PC-3 (cell line): Measurements from ENCODE around the gene LPAR1.

ENCODE experiments used
- EZH2 ChIP-seq: fragments of 300-600 bp; sonication (generic); IDR thresholded peaks from one replicate; pipeline ENCODE4 v1.6.1; 2017; ENCODE audit warnings: antibody characterized with exemption, mild to moderate bottlenecking, low read length; ENCODE audit not compliant: unreplicated experiment
- EZH2phosphoT487 ChIP-seq: fragments of 300-600 bp; sonication (generic); IDR thresholded peaks from 2 replicates; pipeline ENCODE4 v1.6.1; 2018; ENCODE audit warnings: mild to moderate bottlenecking, antibody characterized with exemption, low read length, borderline replicate concordance
- TF ChIP-seq, protein P1 (sequence below): fragments of 300-600 bp; sonication (generic); conservative IDR thresholded peaks from 2 replicates; pipeline ENCODE4 v1.5.1; 2017; ENCODE audit warnings: antibody characterized with exemption, low read depth, mild to moderate bottlenecking, low read length

DNA sequence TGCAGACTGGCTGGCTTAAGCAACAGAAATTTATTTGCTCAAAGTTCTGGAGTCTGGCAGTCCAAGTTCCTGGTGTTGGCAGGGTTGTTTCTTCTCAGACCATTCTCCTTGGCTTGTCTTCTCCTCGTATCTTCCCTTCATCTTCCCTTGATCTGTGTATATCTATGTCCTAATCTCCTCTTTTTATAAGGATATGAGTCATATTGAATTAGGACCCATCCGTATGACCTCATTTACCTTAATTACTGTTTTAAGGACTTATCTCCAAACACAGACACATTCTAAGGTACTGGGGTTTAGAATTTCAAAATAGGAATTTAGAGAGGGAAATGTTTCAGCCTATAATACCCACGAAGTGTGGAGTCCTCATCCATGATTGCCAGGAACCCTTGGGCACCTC is 13.1 kb upstream of the LPAR1 start:
- TF ChIP-seq, protein P1, sequence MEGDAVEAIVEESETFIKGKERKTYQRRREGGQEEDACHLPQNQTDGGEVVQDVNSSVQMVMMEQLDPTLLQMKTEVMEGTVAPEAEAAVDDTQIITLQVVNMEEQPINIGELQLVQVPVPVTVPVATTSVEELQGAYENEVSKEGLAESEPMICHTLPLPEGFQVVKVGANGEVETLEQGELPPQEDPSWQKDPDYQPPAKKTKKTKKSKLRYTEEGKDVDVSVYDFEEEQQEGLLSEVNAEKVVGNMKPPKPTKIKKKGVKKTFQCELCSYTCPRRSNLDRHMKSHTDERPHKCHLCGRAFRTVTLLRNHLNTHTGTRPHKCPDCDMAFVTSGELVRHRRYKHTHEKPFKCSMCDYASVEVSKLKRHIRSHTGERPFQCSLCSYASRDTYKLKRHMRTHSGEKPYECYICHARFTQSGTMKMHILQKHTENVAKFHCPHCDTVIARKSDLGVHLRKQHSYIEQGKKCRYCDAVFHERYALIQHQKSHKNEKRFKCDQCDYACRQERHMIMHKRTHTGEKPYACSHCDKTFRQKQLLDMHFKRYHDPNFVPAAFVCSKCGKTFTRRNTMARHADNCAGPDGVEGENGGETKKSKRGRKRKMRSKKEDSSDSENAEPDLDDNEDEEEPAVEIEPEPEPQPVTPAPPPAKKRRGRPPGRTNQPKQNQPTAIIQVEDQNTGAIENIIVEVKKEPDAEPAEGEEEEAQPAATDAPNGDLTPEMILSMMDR: no peak
- no peak for TF ChIP-seq EZH2
- TF ChIP-seq EZH2phosphoT487: no peak
